ENCODE results near the gene SAMD4B.

The SAMD4B gene

GRCh38 chr19:39423258-39424086, 81.3 kb downstream of the SAMD4B start:
- Histone ChIP-seq H3F3A (ENCODE audit: insufficient read depth, low read length) (no peaks in the 10 kb centered on the region), H3K4me2 (ENCODE audit: low read length) (no peak overlapping the region), H3K9ac (ENCODE audit: low read length) (no peak overlapping the region), H3K4me1 (ENCODE audit: insufficient read depth, low read length, severe bottlenecking) (no peaks in the 10 kb centered on the region), H4K20me1 (ENCODE audit: insufficient read depth, low read length) (no peaks in the 10 kb centered on the region), H3K27me3 (ENCODE audit: insufficient read depth, low read length) (no peaks in the 10 kb centered on the region; the same call in 1 of the 2 replicates), H3K4me3 (ENCODE audit: low read depth, low read length, poor library complexity, severe bottlenecking) (no peak overlapping the region), H3K9me3 (ENCODE audit: low read length) (no peaks in the 10 kb centered on the region), H3K27ac (ENCODE audit: low read depth, low read length, poor library complexity, severe bottlenecking) (no peak overlapping the region), H3K9me2 (ENCODE audit: low read depth, low read length) (no peaks in the 10 kb centered on the region), H2AFZ (ENCODE audit: low read length) (no peak overlapping the region), H3K79me2 (ENCODE audit: insufficient read depth, low read length) (no peaks in the 10 kb centered on the region), H3K36me3 (ENCODE audit: insufficient read depth, low read length) (peaks cover 36% of the 10 kb centered on the region)
- TF ChIP-seq EZH2 (IDR thresholded peaks at IDR 0.05; ENCODE audit: borderline replicate concordance, low read length) (no peak), CTCF (IDR thresholded peaks at IDR 0.05; ENCODE audit: low read length) (no peak)

GRCh38 chr19:39424934-39425333, 82.7 kb downstream of the SAMD4B start:
- H3K4me3 ChIP-seq (ENCODE audit: low read depth, low read length, poor library complexity, severe bottlenecking), result no peak overlapping the region
- H3K36me3 ChIP-seq (ENCODE audit: insufficient read depth, low read length), result peaks cover 27% of the 10 kb centered on the region
- no peaks in the 10 kb centered on the region for H3K9me2 ChIP-seq (ENCODE audit: low read depth, low read length)
- no peak overlapping the region for H2AFZ ChIP-seq (ENCODE audit: low read length)
- no peaks in the 10 kb centered on the region for H3K4me1 ChIP-seq (ENCODE audit: insufficient read depth, low read length, severe bottlenecking)
- H3F3A ChIP-seq (ENCODE audit: insufficient read depth, low read length), result no peaks in the 10 kb centered on the region
- H4K20me1 ChIP-seq (ENCODE audit: insufficient read depth, low read length), result no peaks in the 10 kb centered on the region
- H3K79me2 ChIP-seq (ENCODE audit: insufficient read depth, low read length), result no peaks in the 10 kb centered on the region
- no peaks in the 10 kb centered on the region; the same call in 1 of the 2 replicates for H3K27me3 ChIP-seq (ENCODE audit: insufficient read depth, low read length)
- no peaks in the 10 kb centered on the region for H3K9me3 ChIP-seq (ENCODE audit: low read length)
- no peak overlapping the region for H3K4me2 ChIP-seq (ENCODE audit: low read length)
- TF ChIP-seq EZH2 (IDR thresholded peaks at IDR 0.05; ENCODE audit: borderline replicate concordance, low read length), result no peak
- no peak for TF ChIP-seq CTCF (IDR thresholded peaks at IDR 0.05; ENCODE audit: low read length)
- H3K9ac ChIP-seq (ENCODE audit: low read length), result no peak overlapping the region
- no peak overlapping the region for H3K27ac ChIP-seq (ENCODE audit: low read depth, low read length, poor library complexity, severe bottlenecking)

GRCh38 chr19:39425744-39426143, 83.5 kb downstream of the SAMD4B start:
- Histone ChIP-seq H3K27me3 (ENCODE audit: insufficient read depth, low read length) (no peaks in the 10 kb centered on the region; the same call in 1 of the 2 replicates), H4K20me1 (ENCODE audit: insufficient read depth, low read length) (no peaks in the 10 kb centered on the region), H3K4me2 (ENCODE audit: low read length) (no peak overlapping the region), H3K36me3 (ENCODE audit: insufficient read depth, low read length) (peaks cover 21% of the 10 kb centered on the region), H3K79me2 (ENCODE audit: insufficient read depth, low read length) (no peaks in the 10 kb centered on the region), H3K27ac (ENCODE audit: low read depth, low read length, poor library complexity, severe bottlenecking) (no peak overlapping the region), H3F3A (ENCODE audit: insufficient read depth, low read length) (no peaks in the 10 kb centered on the region), H3K9me3 (ENCODE audit: low read length) (no peaks in the 10 kb centered on the region), H3K4me1 (ENCODE audit: insufficient read depth, low read length, severe bottlenecking) (no peaks in the 10 kb centered on the region), H2AFZ (ENCODE audit: low read length) (no peak overlapping the region), H3K9me2 (ENCODE audit: low read depth, low read length) (no peaks in the 10 kb centered on the region), H3K9ac (ENCODE audit: low read length) (no peak overlapping the region), H3K4me3 (ENCODE audit: low read depth, low read length, poor library complexity, severe bottlenecking) (no peak overlapping the region)
- TF ChIP-seq CTCF (IDR thresholded peaks at IDR 0.05; ENCODE audit: low read length), result no peak
- TF ChIP-seq EZH2 (IDR thresholded peaks at IDR 0.05; ENCODE audit: borderline replicate concordance, low read length), result no peak
